GM06990 (cell line): ENCODE data around the gene SULT1A1.

Experiments used
- DNase-seq: peaks from one replicate; pipeline ENCODE4 v3.0.0-alpha.2; 2011; ENCODE audit not compliant: insufficient read length; ENCODE audit errors: extremely low read depth
- H3K27me3 ChIP-seq: replicated peaks from 2 replicates; pipeline ENCODE4 v1.6.0; 2011; ENCODE audit warnings: low read length; ENCODE audit not compliant: control insufficient read depth, insufficient read depth
- H3K36me3 ChIP-seq: 2 replicates; pipeline ENCODE4 v1.5.1; 2011; ENCODE audit warnings: low read length; ENCODE audit not compliant: control insufficient read depth, insufficient read depth
- H3K4me3 ChIP-seq: replicated peaks from 2 replicates; pipeline ENCODE4 v1.5.1; 2011; ENCODE audit warnings: low read depth, mild to moderate bottlenecking, control low read depth, low read length
- CTCF ChIP-seq: IDR thresholded peaks from 2 replicates; pipeline ENCODE4 v1.5.1; 2011; ENCODE audit warnings: low read length, control low read depth, mild to moderate bottlenecking, inconsistent platforms; ENCODE audit not compliant: insufficient read depth, poor library complexity, severe bottlenecking

Gene SULT1A1

GRCh38 chr16:28585674-28586073, 24.2 kb downstream of the SULT1A1 start:
- DNase-seq: no peak
- TF ChIP-seq CTCF: no peak
- Histone ChIP-seq H3K36me3 (peaks cover 9% of the 10 kb centered on the region), H3K4me3 (no peak overlapping the region), H3K27me3 (no peaks in the 10 kb centered on the region)

- DNase-seq: no peak
- H3K27me3 ChIP-seq: no peaks in the 10 kb centered on the region
- peaks cover 6% of the 10 kb centered on the region; the same call in 1 of the 2 replicates for H3K36me3 ChIP-seq
- no peak overlapping the region for H3K4me3 ChIP-seq
- TF ChIP-seq CTCF: no peak
These were observed 29.0 kb downstream of the SULT1A1 start for GRCh38 chr16:28580726-28581315.

GRCh38 chr16:28575446-28576109, 34.3 kb downstream of the SULT1A1 start:
- DNase-seq: no peak

GRCh38 chr16:28574925-28575324, 34.9 kb downstream of the SULT1A1 start:
- Histone ChIP-seq H3K36me3 (no peaks in the 10 kb centered on the region; the same call in 1 of the 2 replicates), H3K27me3 (no peaks in the 10 kb centered on the region), H3K4me3 (no peak overlapping the region)
- DNase-seq: no peak
- no peak for TF ChIP-seq CTCF

More at GRCh38 chr16:28575446-28576109, 34.3 kb downstream of the SULT1A1 start:
- no peak for TF ChIP-seq CTCF
- no peaks in the 10 kb centered on the region; the same call in 1 of the 2 replicates for H3K36me3 ChIP-seq
- H3K27me3 ChIP-seq: no peaks in the 10 kb centered on the region
- no peak overlapping the region for H3K4me3 ChIP-seq

GRCh38 chr16:28573738-28574718, 35.8 kb downstream of the SULT1A1 start:
- DNase-seq: no peak
- H3K4me3 ChIP-seq: no peak overlapping the region
- no peaks in the 10 kb centered on the region; the same call in 1 of the 2 replicates for H3K36me3 ChIP-seq
- H3K27me3 ChIP-seq: no peaks in the 10 kb centered on the region
- no peak for TF ChIP-seq CTCF
